Natural killer cell (primary cell): ENCODE results near the gene KASH5. TPM values are rescaled to one million over a fixed set of nuclear protein-coding genes. Genes with fewer than 3 reads are reported as not detected.

Source experiments
- ATAC-seq, 3 donors: fragments of 150-1000 bp in 2 of 3; fragments of 200-7000 bp in 1 of 3; cut with Tn5 transposase; 1 replicate in 1 of 3; 2 replicates in 2 of 3; pipeline ENCODE4 v1.10.0; 2021; ENCODE audit warnings: mild to moderate bottlenecking in 2 of 3, moderate library complexity in 2 of 3
- DNase-seq, 2 donors: peaks; one replicate each; pipeline versions ENCODE4 v3.0.0 to v3.0.0-alpha.2; 2013 to 2021; ENCODE audit warnings: mixed read lengths in 1 of 2
- H3K27ac ChIP-seq: one replicate; pipeline ENCODE4 v1.5.1; 2013; ENCODE audit warnings: mild to moderate bottlenecking, low read length
- H3K27me3 ChIP-seq: one replicate; pipeline ENCODE4 v1.6.1; 2013; ENCODE audit warnings: low read length; ENCODE audit not compliant: control insufficient read depth, insufficient read depth
- H3K36me3 ChIP-seq: one replicate; pipeline ENCODE4 v1.6.1; 2013; ENCODE audit warnings: low read length; ENCODE audit not compliant: control insufficient read depth, insufficient read depth
- H3K4me1 ChIP-seq: one replicate; pipeline ENCODE4 v1.6.1; 2013; ENCODE audit warnings: low read length; ENCODE audit not compliant: control insufficient read depth, insufficient read depth
- H3K4me3 ChIP-seq: one replicate; pipeline ENCODE4 v1.5.1; 2013; ENCODE audit warnings: low read length
- H3K9me3 ChIP-seq: one replicate; pipeline ENCODE4 v1.6.1; 2013; ENCODE audit warnings: low read length; ENCODE audit not compliant: control insufficient read depth, insufficient read depth
- H3K27ac Mint-ChIP-seq, 2 donors: one replicate each; pipeline ENCODE4 v1.8.0; 2022; ENCODE audit warnings: mild to moderate bottlenecking in 2 of 2, mixed read lengths in 2 of 2, moderate library complexity in 1 of 2
- H3K27me3 Mint-ChIP-seq, 2 donors: one replicate each; pipeline ENCODE4 v1.8.0; 2022; ENCODE audit warnings: low read depth in 2 of 2, mixed read lengths in 2 of 2
- H3K36me3 Mint-ChIP-seq: one replicate; pipeline ENCODE4 v1.8.0; 2022; ENCODE audit warnings: mixed read lengths
- H3K4me1 Mint-ChIP-seq, 2 donors: one replicate each; pipeline ENCODE4 v1.8.0; 2022; ENCODE audit warnings: mixed read lengths in 2 of 2
- H3K4me3 Mint-ChIP-seq: one replicate; pipeline ENCODE4 v1.8.0; 2022; ENCODE audit warnings: mild to moderate bottlenecking, moderate library complexity, mixed read lengths
- H3K9me3 Mint-ChIP-seq, 2 donors: one replicate each; pipeline ENCODE4 v1.8.0; 2022; ENCODE audit warnings: mixed read lengths in 2 of 2
- WGBS: methylation state at CpG from one replicate; pipeline ENCODE4 v1.1.7; 2013; ENCODE audit warnings: missing lambda C conversion rate; ENCODE audit not compliant: insufficient coverage; 5-methylcytosine and 5-hydroxymethylcytosine counted together
- intact Hi-C: fragments of 100-400 bp; cut with micrococcal nuclease; formaldehyde crosslinking; loops from one replicate; pipeline ENCODE4 v1.14.2; 2022
- total RNA-seq, 4 donors: library from RNA; stranded (reverse); fragments of 120-200 nt in 1 of 4; gene quantifications; one replicate each; pipeline versions ENCODE4 v1.2.3 to v1.2.4, GENCODE V29; 2013 to 2022
- TF ChIP-seq, protein P1 (sequence below): fragments of 200-600 bp; IDR thresholded peaks from one replicate; pipeline ENCODE4 v1.8.0; 2022; ENCODE audit warnings: antibody characterized with exemption

The KASH5 gene
- total RNA-seq, 3 donors from 2014 or later (not counting 1 experiment from before 2014, with no cell fraction given), result 0.73 to 0.80 TPM; not detected in 1

DNA sequence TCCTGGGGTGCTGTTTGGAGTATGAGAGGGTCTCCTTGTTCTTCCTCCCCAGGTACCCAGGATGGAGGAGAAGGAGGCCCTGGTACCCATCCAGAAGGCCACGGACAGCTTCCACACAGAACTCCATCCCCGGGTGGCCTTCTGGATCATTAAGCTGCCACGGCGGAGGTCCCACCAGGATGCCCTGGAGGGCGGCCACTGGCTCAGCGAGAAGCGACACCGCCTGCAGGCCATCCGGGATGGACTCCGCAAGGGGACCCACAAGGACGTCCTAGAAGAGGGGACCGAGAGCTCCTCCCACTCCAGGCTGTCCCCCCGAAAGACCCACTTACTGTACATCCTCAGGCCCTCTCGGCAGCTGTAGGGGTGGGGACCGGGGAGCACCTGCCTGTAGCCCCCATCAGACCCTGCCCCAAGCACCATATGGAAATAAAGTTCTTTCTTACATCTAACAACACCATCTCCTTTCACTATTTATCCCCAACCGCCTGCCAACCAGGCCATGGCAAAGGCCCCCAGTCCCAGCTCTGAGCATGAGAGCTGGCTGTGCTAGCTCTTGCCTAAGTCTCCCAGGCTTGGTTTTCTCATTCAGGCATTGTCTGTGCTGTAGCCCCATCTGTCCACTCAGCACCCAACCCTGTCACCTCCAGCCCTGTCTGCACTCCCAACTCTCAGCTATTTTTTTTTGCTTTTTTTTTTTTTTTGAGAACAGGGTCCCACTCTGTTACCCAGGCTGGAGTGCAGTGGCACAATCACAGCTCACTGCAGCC, 13.2 kb upstream of the KASH5 start:
- H3K36me3 Mint-ChIP-seq, result no peaks in the 10 kb centered on the region
- ATAC-seq (no peak), DNase-seq (no peak)
- intact Hi-C loops, result no loop called here
- TF ChIP-seq, protein P1, sequence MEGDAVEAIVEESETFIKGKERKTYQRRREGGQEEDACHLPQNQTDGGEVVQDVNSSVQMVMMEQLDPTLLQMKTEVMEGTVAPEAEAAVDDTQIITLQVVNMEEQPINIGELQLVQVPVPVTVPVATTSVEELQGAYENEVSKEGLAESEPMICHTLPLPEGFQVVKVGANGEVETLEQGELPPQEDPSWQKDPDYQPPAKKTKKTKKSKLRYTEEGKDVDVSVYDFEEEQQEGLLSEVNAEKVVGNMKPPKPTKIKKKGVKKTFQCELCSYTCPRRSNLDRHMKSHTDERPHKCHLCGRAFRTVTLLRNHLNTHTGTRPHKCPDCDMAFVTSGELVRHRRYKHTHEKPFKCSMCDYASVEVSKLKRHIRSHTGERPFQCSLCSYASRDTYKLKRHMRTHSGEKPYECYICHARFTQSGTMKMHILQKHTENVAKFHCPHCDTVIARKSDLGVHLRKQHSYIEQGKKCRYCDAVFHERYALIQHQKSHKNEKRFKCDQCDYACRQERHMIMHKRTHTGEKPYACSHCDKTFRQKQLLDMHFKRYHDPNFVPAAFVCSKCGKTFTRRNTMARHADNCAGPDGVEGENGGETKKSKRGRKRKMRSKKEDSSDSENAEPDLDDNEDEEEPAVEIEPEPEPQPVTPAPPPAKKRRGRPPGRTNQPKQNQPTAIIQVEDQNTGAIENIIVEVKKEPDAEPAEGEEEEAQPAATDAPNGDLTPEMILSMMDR, result no peak
- WGBS, result 93% methylated on average over 16 of the region's 16 CpGs
- no peaks in the 10 kb centered on the region for H3K4me1 Mint-ChIP-seq
- no peak overlapping the region for H3K27ac Mint-ChIP-seq
- H3K27me3 Mint-ChIP-seq, result peaks cover 10 to 18% of the 10 kb centered on the region in 2 donors
- H3K9me3 Mint-ChIP-seq, result no peaks in the 10 kb centered on the region
- Histone ChIP-seq H3K27ac (no peak overlapping the region), H3K36me3 (no peaks in the 10 kb centered on the region), H3K27me3 (no peaks in the 10 kb centered on the region), H3K4me1 (no peaks in the 10 kb centered on the region), H3K9me3 (peaks cover 2% of the 10 kb centered on the region), H3K4me3 (no peak overlapping the region)
- no peak overlapping the region for H3K4me3 Mint-ChIP-seq

GRCh38 chr19:49378512-49378911, 9.5 kb upstream of the KASH5 start:
- H3K9me3 ChIP-seq, result no peaks in the 10 kb centered on the region
- no peaks in the 10 kb centered on the region for H3K4me1 Mint-ChIP-seq
- H3K4me3 ChIP-seq, result no peak overlapping the region
- ATAC-seq (no peak), DNase-seq (no peak)
- intact Hi-C loops, result no loop called here
- 98% methylated on average over 3 of the region's 3 CpGs for WGBS
- H3K27ac Mint-ChIP-seq, result no peak overlapping the region
- H3K36me3 ChIP-seq, result no peaks in the 10 kb centered on the region
- peaks cover 14% of the 10 kb centered on the region for H3K36me3 Mint-ChIP-seq
- H3K9me3 Mint-ChIP-seq, result peaks cover 3 to 7% of the 10 kb centered on the region in 2 donors
- H3K27ac ChIP-seq, result no peak overlapping the region
- TF ChIP-seq, protein P1, result no peak
- no peaks in the 10 kb centered on the region for H3K27me3 ChIP-seq
- H3K27me3 Mint-ChIP-seq, result peaks cover 10 to 18% of the 10 kb centered on the region in 2 donors
- no peaks in the 10 kb centered on the region for H3K4me1 ChIP-seq
- H3K4me3 Mint-ChIP-seq, result no peak overlapping the region

- Histone ChIP-seq H3K4me3 (no peak overlapping the region), H3K27me3 (no peaks in the 10 kb centered on the region), H3K9me3 (no peaks in the 10 kb centered on the region), H3K36me3 (no peaks in the 10 kb centered on the region), H3K4me1 (no peaks in the 10 kb centered on the region), H3K27ac (no peak overlapping the region)
- ATAC-seq, result no peak
- H3K9me3 Mint-ChIP-seq, result peaks cover 3 to 7% of the 10 kb centered on the region in 2 donors
- WGBS, result 92% methylated on average over 3 of the region's 3 CpGs
- no peak overlapping the region for H3K27ac Mint-ChIP-seq
- H3K27me3 Mint-ChIP-seq, result peaks cover 5 to 15% of the 10 kb centered on the region in 2 donors
- no peaks in the 10 kb centered on the region for H3K4me1 Mint-ChIP-seq
- DNase-seq, result no peak
- no peak overlapping the region for H3K4me3 Mint-ChIP-seq
- H3K36me3 Mint-ChIP-seq, result peaks cover 14% of the 10 kb centered on the region
- intact Hi-C loops, result no loop called here
- TF ChIP-seq, protein P1, result no peak
These were observed 7.7 kb upstream of the KASH5 start for GRCh38 chr19:49380391-49380790.
